Measurements from ENCODE around the gene COX7B2. TPM values are rescaled to one million over a fixed set of nuclear protein-coding genes. Genes with fewer than 3 reads are reported as not detected.

COX7B2 gene
- total RNA-seq, 1 donor, result not detected

DNA sequence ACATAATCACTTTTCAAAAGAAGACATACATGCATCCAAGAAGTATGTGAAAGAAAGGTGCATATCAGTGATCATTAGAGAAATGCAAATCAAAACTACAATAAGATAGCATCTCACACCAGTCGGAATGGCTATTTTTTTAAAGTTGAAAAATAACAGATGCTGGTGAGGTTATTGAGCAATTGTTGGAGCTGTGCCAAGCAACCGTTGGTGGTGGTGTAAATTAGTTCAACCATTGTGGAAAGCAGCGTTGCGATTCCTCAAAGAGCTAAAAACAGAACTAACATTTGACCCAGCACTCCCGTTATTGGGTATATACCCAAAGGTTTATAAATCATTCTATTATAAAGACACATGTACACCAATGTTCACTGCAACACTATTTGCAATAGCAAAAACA, 14.2 kb downstream of the COX7B2 start:
- peak in 2 of 3 donors; percentile 8 to 23 for DNase-seq (ENCODE audit: low read depth in 2 of 3, low spot score in 2 of 3)

DNA sequence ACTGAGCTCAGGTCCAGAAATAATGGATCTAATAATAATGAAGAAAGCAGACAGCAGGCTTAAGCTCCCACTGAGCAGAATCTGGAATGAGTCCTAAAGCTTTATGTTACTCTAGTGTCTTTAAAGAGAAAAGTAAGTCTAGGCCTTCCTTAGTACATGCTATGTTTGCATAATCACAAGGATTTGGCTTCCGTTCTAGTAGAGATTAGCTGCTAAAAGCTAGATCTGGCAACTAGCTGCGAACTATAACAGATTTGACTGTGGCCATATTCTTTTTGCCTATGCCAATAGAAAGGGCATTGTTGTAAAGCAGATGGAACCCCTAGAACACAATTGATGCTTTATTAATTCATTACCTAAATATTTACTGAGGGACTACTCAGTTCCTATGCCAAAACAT, 19.0 kb downstream of the COX7B2 start:
- DNase-seq (ENCODE audit: low read depth in 2 of 3, low spot score in 2 of 3), result no peak

DNA sequence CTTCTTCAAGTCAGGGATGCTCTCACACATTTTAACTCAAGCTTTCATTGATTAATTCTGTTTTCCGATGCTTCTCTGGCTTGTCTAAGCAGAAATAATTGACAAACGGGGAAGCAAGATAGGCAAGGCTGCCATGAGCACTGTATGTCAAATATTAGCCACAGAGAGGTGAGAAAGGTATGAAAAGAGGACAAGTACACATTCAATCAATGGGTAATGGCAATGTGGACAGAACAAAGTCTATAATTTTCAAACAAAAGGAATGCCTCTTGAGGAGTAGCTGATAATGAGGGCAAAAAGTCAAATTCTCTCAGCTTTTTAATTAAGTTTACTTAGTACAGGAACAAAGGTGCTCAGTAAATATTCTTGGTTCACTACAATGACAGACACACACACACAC, 19.6 kb downstream of the COX7B2 start:
- DNase-seq (ENCODE audit: low read depth in 2 of 3, low spot score in 2 of 3), result no peak

DNA sequence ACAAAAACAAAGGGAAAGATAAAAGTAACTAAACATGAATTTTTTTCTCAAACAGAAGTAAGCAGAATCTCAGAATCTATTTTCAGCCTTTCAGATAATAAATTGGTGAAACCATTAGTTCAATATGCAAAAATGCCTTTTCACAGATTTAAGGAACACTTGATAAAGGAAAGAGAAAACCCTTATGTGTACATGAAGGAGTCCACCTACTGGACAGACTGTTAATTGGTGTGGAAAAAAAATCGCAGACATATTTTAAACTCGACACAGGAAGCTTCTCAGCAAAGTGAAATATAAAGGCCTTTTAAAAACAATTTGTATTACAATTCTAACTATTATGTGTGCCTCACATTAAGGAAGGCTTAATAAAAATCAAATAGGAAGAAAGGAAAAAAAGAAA, 22.3 kb downstream of the COX7B2 start:
- DNase-seq (ENCODE audit: low read depth in 2 of 3, low spot score in 2 of 3), result peak in 2 of 3 donors; percentile 14 to 44

DNA sequence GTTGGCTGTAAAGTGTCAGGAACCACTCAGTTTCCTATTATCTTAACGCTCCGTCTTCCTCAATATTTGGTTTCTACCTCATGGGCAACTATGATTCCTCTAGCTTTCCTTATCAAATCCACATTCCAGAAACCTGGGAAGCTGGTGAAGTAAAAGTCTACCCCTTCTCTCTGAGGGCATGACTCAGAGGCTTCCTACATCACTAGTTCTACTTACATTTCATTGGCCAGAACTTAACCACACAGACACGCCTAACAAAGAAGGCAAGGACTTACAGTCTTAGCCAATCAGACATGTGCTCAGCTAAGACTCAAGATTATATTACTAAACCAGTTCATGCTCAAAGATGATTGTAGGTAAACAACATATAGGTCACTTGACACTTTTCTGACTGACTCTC, 30.4 kb downstream of the COX7B2 start:
- no peak for DNase-seq (ENCODE audit: low read depth in 2 of 3, low spot score in 2 of 3)

DNA sequence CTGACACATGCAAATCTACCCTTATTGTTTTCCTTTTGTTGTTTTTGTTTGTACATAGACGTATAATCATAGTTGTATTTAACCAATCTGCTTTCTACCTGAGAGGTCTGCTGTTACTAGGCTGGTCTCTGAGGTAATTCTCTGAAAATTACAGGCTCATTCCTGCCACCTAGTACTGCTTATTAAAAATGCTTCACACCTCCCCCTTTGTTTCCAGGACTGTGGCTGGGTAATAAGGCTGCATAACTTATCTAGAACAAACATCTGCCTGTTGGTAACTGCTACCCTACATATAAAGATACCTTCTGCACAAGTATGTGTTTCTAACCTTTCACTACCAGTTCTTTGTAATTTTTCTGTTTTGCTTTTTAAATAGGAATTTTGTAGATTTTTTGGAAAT, 34.2 kb downstream of the COX7B2 start:
- peak in 2 of 3 donors; percentile 49 to 74 for DNase-seq (ENCODE audit: low read depth in 2 of 3, low spot score in 2 of 3)

DNA sequence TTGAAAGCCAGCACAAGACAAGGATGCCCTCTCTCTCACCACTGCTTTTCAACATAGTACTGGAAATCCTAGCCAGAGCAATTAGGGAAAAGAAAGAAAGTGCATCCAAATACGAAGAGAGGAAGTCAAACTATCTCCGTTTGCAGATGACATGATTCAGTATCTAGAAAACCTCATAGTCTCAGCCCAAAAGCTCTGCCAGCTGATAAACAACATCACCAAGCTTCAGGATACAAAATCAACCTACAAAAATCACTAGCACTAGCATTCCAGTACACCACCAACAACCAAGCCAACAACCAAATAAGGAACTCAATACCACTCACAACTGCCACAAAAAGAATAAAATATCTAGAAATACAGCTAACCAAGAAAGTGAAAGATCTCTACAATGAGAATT, 38.6 kb downstream of the COX7B2 start:
- no peak for DNase-seq (ENCODE audit: low read depth in 2 of 3, low spot score in 2 of 3)

DNA sequence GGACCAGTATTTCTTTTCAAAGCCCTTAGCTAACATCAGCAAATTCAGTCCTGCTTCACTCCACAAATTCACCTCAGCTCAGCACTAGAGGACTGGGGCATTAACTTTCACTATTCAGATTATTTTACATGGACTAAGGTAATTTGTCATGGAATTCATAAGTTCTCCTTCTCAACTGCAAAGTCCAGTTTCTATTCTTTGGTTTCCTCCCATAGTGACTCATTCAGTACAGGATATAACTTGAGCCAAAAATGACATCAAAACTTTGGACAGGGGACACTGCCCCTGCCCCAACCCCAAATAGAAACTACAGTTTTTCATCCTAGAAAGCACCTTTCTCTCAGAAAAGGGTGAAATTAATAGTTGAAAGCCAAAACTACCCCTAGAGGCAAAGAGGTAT, 52.7 kb downstream of the COX7B2 start:
- DNase-seq (ENCODE audit: low read depth in 2 of 3, low spot score in 2 of 3), result no peak

DNA sequence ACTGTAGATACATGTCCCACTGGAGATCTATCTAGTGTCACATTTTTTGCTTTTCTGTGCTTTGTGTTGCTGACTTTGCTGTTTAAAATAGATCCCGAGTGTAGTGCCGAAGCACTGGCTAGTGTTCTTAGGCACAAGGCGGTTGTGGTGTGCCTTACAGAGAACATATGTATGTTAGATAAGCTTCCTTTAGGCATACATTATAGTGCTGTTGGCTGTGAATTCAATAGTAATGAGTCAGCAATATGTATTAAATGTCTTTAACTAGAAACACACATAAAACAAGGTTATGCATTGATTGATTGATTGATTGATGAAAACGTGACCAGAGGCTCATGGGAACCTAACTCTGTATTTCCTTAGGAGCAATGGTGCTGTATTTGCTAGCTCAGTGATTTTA, 56.2 kb downstream of the COX7B2 start:
- peak in 1 of 3 donors; percentile 2 for DNase-seq (ENCODE audit: low read depth in 2 of 3, low spot score in 2 of 3)

DNA sequence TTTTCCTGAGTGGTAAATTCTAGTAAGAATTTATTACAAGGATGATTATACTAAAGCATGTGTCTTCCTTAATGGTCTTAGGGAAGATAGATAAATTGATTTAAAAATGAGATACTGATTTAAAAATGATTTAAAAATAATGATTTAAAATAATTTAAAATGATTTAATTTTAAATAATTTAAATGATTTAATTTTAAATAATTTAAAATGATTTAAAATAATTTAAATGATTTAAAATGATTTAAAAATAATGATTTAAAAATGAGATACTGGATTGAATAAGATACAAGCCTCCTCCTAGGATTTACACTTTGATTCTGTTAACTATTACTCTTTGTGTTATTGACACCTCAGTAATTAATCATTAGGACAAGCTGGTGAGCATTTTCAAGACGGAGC, 59.0 kb downstream of the COX7B2 start:
- DNase-seq (ENCODE audit: low read depth in 2 of 3, low spot score in 2 of 3), result no peak

DNA sequence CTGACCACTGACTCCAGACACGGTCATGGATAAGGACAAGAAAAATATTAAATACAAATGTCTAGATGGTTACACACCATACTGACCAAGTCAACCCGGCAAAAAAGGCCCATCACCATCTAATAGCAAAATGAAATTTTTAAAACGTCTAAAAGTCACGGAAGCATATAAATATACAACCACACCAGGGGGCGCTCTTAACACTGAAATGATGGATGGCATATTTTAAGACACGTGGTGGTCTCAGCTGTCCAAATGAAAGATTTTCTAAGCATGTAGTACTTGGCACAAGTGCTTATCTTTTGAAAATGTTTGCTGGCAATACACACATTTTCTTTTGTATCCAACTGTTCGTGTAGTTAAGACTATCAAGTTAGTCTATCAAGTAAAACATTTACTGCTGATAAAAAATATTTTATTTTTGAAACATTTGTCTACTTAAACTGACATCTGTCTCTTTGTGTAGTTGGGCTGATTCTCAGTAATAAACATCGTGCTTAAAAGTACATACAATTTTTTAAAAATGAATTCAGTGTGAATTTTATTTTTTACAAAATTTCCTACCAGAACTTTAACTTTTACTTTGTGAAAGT, 64.6 kb downstream of the COX7B2 start:
- peak; percentile 4 to 83 (median 68) for DNase-seq (ENCODE audit: low read depth in 2 of 3, low spot score in 2 of 3)

DNA sequence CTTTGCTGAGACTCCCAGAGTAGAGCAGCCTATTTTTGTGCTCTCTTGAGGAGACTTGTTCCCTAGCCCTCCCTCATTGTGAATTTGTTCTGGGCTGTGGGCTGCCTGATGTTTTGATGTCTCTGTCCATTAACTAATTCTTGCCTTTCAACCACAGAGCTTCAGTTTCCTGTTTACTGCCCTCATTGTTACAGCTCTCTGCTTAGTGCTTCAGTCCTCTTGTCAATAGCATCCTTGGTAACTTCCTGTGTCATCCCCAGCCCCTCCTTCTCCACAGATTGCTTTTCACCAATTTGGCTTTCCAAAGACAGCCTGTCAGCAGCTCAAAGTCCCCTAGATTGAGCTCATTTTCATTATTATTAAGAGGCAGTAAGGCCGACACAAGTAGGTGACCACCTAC, 69.9 kb downstream of the COX7B2 start:
- DNase-seq (ENCODE audit: low read depth in 2 of 3, low spot score in 2 of 3), result no peak

DNA sequence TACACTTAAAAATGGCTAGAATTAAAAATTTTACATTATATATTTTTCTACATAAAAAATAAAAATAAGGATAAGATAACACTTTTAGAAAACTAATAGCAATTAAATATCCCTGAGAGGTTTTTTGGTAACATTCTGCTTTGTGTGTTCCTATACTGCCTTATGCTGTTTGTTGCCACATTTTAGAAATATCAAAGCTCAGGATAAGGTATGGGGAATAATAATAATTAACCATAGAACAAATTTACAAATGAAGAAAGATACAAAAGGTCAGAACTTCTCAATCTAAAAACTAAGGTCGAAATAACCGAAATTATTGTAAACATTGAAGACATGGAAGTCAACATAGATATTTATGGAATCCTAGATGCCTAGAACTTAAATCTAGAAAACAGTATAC, 71.4 kb downstream of the COX7B2 start:
- DNase-seq (ENCODE audit: low read depth in 2 of 3, low spot score in 2 of 3), result no peak

DNA sequence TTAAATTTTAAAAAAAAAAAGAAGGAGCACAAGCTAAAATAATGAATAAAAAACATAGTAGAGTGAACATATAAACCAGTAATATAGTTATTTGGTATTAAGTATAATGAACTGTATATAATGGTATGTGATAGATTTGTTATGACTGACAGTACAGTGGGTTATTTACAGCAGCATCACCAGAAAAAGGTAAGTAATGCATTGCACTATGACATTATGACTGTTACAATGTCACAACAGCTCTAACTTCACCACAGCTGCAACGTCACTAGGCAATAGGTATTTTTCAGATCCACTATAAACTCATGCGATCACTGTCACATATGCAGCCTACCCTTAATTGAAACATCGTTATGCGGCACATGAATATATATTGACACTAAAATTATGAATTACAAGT, 72.5 kb downstream of the COX7B2 start:
- DNase-seq (ENCODE audit: low read depth in 2 of 3, low spot score in 2 of 3), result no peak

DNA sequence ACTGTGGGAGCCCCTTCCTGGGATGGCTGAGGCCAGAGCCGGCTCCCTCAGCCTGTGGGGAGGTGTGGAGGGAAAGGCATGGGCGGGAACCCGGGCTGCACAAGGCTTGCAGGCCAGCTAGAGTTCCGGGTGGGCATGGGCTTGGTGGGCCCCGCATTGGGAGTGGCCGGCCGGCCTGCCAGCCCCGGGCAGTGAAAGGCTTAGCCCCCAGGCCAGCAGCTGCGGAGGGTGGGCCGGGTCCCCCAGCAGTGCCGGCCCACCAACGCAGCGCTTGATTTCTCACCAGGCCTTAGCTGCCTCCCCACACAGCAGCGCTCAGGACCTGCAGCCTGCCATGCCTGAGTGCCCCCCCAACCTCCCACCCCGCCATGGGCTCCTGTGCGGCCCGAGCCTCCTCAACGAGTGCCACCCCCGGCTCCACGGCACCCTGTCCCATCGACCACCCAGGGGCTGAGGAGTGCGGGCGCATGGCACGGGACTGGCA, 78.0 kb downstream of the COX7B2 start:
- DNase-seq (ENCODE audit: low read depth in 2 of 3, low spot score in 2 of 3), result no peak

DNA sequence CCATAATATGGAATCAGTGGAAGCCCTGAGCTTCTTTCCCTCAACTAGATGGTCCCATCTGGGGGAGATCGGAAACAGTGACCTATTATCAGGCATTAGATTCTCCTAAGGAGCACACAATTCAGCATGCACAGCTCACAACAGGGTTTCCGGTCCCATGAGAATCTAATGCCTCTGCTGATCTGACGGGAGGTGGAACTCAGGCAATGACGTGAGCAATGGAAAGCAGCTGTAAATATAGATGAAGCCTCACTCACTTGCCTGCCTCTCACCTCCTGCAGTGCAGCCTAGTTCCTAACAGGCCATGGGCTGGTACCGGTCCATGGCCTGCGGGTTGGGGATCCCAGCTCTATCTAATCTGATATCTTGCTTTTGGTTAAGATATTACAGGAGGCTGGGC, 88.9 kb downstream of the COX7B2 start:
- no peak for DNase-seq (ENCODE audit: low read depth in 2 of 3, low spot score in 2 of 3)

DNA sequence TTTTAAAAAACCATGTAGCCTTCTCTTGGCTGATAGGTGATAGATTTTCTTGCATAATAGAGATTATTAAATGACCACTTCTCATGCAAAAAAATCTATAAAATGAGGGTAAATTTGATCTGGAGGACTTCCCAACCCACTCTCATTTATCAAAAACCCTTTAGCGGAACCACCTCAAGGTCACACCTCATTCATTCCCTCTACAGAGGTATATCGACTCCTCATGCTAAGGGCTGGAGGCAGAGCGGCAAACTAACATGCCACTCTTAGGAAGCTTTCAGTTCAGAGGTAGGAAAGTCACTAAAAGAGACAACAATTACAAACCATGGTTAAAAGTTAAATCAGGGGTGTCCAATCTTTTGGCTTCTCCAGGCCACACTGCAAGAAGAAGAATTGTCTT, 90.0 kb downstream of the COX7B2 start:
- no peak for DNase-seq (ENCODE audit: low read depth in 2 of 3, low spot score in 2 of 3)

DNA sequence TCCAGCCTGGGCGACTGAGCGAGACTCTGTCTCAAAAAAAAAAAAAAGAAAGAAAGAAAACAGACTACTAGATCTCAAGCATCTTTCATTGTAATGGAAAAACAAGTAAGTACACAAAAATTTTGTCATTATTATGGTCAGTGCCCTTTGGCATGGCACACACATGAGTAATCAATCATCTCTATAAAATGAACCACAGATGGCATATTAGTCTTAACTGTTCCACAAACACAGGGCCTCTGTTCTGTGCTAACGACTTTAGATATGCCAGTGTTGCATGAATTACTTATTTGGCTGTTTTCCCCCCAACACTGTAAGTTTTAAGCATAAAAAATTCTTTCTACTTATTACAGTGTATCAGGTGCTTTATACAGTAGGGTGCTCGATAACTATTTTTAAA, 90.4 kb downstream of the COX7B2 start:
- DNase-seq (ENCODE audit: low read depth in 2 of 3, low spot score in 2 of 3), result no peak

DNA sequence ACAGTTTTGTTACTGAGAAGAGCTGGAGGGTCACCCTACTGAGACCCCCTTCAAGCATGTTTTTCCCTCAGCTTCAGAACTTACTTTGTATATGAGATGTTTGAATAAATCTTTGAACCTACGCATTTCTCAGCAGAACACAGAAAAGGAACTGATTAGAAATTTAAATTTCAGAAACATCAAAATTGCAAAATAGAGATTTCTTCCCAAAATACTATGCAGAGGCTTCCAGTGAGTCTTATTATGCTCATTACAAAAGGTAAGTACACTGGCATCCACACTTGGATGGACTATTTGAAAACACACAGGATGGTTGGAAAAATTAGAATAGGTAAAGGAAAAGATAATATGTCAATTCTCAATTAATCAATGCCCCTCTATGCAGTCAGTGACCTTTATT, 91.2 kb downstream of the COX7B2 start:
- DNase-seq (ENCODE audit: low read depth in 2 of 3, low spot score in 2 of 3), result no peak

DNA sequence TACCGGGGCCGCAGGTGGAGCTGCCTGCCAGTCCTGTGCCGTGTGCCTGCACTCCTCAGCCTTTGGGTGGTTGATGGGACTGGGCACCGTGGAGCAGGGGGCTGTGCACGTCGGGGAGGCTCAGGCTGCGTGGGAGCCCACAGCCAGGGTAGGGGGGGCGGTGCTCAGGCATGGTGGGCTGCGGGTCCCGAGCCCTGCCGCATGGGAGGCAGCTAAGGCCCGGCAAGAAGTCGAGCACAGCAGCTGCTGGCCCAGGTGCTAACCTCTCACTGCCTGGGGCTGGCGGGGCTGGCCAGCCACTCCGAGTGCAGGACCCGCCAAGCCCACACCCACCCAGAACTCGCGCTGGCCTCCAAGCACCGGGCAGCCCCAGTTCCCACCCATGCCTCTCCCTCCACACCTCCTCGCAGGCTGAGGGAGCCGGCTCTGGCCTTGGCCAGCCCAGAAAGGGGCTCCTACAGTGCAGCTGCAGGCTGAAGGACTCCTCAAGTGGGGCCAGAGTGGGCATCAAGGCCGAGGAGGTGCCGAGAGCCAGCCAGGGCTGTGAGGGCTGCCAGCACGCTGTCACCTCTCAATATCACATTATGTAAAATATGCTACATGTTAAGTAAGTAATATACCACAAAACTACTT, 104.1 kb downstream of the COX7B2 start:
- no peak for DNase-seq (ENCODE audit: low read depth in 2 of 3, low spot score in 2 of 3)

DNA sequence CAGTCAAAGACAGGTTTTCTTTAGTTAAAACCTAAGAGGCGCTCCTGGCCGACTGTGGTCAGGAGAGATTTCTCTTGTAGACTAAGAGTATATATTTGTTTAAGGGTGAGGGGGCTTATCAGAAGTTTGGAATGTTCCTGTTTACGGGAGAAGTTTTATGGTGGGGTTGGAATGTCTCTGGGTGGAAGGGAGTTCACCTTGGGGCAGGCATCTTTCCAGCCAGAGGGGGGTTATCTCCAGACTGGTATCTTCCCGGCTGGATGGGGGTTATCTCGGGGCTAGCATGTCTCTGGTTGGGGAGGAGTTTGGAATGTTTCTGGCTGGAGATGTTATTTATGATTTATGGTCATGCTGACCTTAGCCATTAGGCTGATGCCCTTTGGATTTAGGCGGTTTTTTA, 116.0 kb downstream of the COX7B2 start:
- no peak for DNase-seq (ENCODE audit: low read depth in 2 of 3, low spot score in 2 of 3)

DNA sequence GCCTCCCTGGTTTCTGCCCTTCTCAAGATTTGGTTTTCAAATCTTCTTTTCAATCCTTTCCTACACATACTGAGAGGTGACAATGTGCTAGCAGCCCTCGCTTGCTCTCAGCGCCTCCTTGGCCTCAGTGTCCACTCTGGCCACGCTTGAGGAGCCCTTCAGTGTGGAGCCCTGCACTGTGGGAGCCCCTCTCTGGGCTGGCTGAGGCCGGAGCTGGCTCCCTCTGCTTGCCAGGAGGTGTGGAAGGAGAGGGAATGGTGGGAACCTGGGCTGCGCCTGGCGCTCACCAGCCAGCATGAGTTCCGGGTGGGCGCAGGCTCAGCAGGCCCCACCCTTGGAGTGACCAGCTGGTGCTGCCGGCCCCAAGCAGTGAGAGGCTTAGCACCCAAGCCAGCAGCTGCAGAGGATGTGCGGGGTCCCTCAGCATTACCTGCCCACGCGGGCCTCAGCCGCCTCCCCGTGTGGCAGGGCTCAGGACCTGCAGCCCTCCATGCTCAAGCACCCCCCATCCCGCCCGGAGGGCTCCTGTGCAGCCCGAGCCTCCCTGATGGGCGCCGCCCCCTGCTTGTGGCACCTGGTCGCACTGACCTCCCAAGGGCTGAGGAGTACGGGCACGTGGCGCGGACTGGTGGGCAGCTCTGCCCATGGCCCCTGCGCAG, 127.5 kb downstream of the COX7B2 start:
- no peak for DNase-seq (ENCODE audit: low read depth in 2 of 3, low spot score in 2 of 3)
